Hepatocyte (in vitro differentiated cells): ENCODE results near the gene FNDC7. TPM values are rescaled to one million over a fixed set of nuclear protein-coding genes. Genes with fewer than 3 reads are reported as not detected.
"Not testable (repeated sequence)": the region's sequence is repeated elsewhere in the genome, so short reads cannot be mapped to it uniquely, and the experiment has no call there.

ENCODE experiments used
- DNase-seq: peaks from one replicate; pipeline ENCODE4 v3.0.0-alpha.2; 2016; ENCODE audit warnings: low spot score
- H2AFZ ChIP-seq: fragments of 200-600 bp; sonication (generic); 2 replicates; pipeline ENCODE4 v1.6.0; 2016; ENCODE audit warnings: antibody characterized with exemption, mild to moderate bottlenecking
- H3K27ac ChIP-seq: fragments of 200-600 bp; sonication (generic); 2 replicates; pipeline ENCODE4 v1.5.1; 2016; ENCODE audit warnings: mild to moderate bottlenecking
- H3K27me3 ChIP-seq: fragments of 200-600 bp; sonication (generic); 2 replicates; pipeline ENCODE4 v1.6.1; 2016
- H3K36me3 ChIP-seq: fragments of 200-600 bp; sonication (generic); replicated peaks from 2 replicates; pipeline ENCODE4 v1.5.1; 2016; ENCODE audit warnings: low read depth; ENCODE audit not compliant: insufficient read depth
- H3K4me1 ChIP-seq: fragments of 200-600 bp; sonication (generic); 2 replicates; pipeline ENCODE4 v1.5.1; 2016; ENCODE audit warnings: mild to moderate bottlenecking, moderate library complexity; ENCODE audit not compliant: insufficient read depth
- H3K4me2 ChIP-seq: fragments of 200-600 bp; sonication (generic); 2 replicates; pipeline ENCODE4 v1.6.0; 2016
- H3K4me3 ChIP-seq: fragments of 200-600 bp; sonication (generic); 2 replicates; pipeline ENCODE4 v1.5.1; 2016; ENCODE audit warnings: mild to moderate bottlenecking
- H3K79me2 ChIP-seq: fragments of 200-600 bp; sonication (generic); 2 replicates; pipeline ENCODE4 v1.6.0; 2017; ENCODE audit warnings: mild to moderate bottlenecking
- H3K9me2 ChIP-seq: fragments of 200-600 bp; sonication (generic); replicated peaks from 2 replicates; pipeline ENCODE4 v1.6.0; 2017; ENCODE audit warnings: mild to moderate bottlenecking; ENCODE audit not compliant: insufficient read depth
- H3K9me3 ChIP-seq: fragments of 200-600 bp; sonication (generic); 2 replicates; pipeline ENCODE4 v1.5.1; 2016; ENCODE audit warnings: low read depth, mild to moderate bottlenecking
- H4K20me1 ChIP-seq: fragments of 200-600 bp; sonication (generic); 2 replicates; pipeline ENCODE4 v1.6.0; 2016; ENCODE audit warnings: mild to moderate bottlenecking; ENCODE audit not compliant: insufficient read depth, poor library complexity, severe bottlenecking
- EZH2 ChIP-seq: fragments of 200-600 bp; sonication (generic); IDR thresholded peaks from 2 replicates; pipeline ENCODE4 v1.6.1; 2016; ENCODE audit warnings: antibody characterized with exemption, mild to moderate bottlenecking, borderline replicate concordance
- EZH2phosphoT487 ChIP-seq: fragments of 200-600 bp; sonication (generic); IDR thresholded peaks from one replicate; pipeline ENCODE4 v1.6.1; 2018; ENCODE audit warnings: antibody characterized with exemption, mild to moderate bottlenecking, low read depth, moderate library complexity; ENCODE audit not compliant: unreplicated experiment, severe bottlenecking
- WGBS: methylation state at CpG from one replicate; pipeline ENCODE4 v1.1.6; 2016; ENCODE audit warnings: low lambda C conversion rate; ENCODE audit errors: missing lambda C conversion rate; 5-methylcytosine and 5-hydroxymethylcytosine counted together
- polyA plus RNA-seq: library from polyadenylated mRNA; unstranded; fragments of >200 nt; fragmentation: Nextera tagmentation; extraction: Ambion mirVana; gene quantifications from 2 replicates; pipeline ENCODE4 v1.2.1, GENCODE V29; 2016
- total RNA-seq: library from RNA; depleted of rRNA; stranded (reverse); fragments of >200 nt; gene quantifications from 2 replicates; pipeline ENCODE4 v1.2.3, GENCODE V29; 2014
- TF ChIP-seq, protein P1 (sequence below): fragments of 200-600 bp; sonication (generic); IDR thresholded peaks from 2 replicates; pipeline ENCODE4 v1.5.1; 2016; ENCODE audit warnings: antibody characterized with exemption, mild to moderate bottlenecking; ENCODE audit not compliant: poor library complexity

FNDC7 gene
- total and polyA plus RNA-seq, 2 experiments from 2014 or later, result not detected

- WGBS, result 68% methylated on average over 2 of the region's 2 CpGs
- Histone ChIP-seq H3K4me1 (peaks cover 5% of the 10 kb centered on the region), H3K4me3 (no peak overlapping the region), H3K27me3 (no peaks in the 10 kb centered on the region), H3K79me2 (no peaks in the 10 kb centered on the region), H2AFZ (no peak overlapping the region), H3K27ac (no peak overlapping the region), H3K9me3 (no peaks in the 10 kb centered on the region), H3K9me2 (no peaks in the 10 kb centered on the region), H3K4me2 (no peak overlapping the region), H3K36me3 (no peaks in the 10 kb centered on the region), H4K20me1 (no peaks in the 10 kb centered on the region)
- no peak for TF ChIP-seq EZH2
- TF ChIP-seq, protein P1, sequence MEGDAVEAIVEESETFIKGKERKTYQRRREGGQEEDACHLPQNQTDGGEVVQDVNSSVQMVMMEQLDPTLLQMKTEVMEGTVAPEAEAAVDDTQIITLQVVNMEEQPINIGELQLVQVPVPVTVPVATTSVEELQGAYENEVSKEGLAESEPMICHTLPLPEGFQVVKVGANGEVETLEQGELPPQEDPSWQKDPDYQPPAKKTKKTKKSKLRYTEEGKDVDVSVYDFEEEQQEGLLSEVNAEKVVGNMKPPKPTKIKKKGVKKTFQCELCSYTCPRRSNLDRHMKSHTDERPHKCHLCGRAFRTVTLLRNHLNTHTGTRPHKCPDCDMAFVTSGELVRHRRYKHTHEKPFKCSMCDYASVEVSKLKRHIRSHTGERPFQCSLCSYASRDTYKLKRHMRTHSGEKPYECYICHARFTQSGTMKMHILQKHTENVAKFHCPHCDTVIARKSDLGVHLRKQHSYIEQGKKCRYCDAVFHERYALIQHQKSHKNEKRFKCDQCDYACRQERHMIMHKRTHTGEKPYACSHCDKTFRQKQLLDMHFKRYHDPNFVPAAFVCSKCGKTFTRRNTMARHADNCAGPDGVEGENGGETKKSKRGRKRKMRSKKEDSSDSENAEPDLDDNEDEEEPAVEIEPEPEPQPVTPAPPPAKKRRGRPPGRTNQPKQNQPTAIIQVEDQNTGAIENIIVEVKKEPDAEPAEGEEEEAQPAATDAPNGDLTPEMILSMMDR, result no peak
- TF ChIP-seq EZH2phosphoT487, result no peak
- no peak for DNase-seq
Observed at GRCh38 chr1:108665067-108665466, 47.6 kb upstream of the FNDC7 start.

- H4K20me1 ChIP-seq, result no peaks in the 10 kb centered on the region
- no peak for DNase-seq
- H3K36me3 ChIP-seq, result no peaks in the 10 kb centered on the region
- H3K9me2 ChIP-seq, result no peaks in the 10 kb centered on the region
- H3K27me3 ChIP-seq, result no peaks in the 10 kb centered on the region
- H3K4me3 ChIP-seq, result no peak overlapping the region
- H3K4me1 ChIP-seq, result peaks cover 5% of the 10 kb centered on the region
- WGBS, result 79% methylated on average over 1 of the region's 1 CpG
- H3K27ac ChIP-seq, result no peak overlapping the region
- H2AFZ ChIP-seq, result no peak overlapping the region
- no peak overlapping the region for H3K4me2 ChIP-seq
- no peaks in the 10 kb centered on the region for H3K9me3 ChIP-seq
- no peaks in the 10 kb centered on the region for H3K79me2 ChIP-seq
- no peak for TF ChIP-seq EZH2phosphoT487
- no peak for TF ChIP-seq EZH2
- TF ChIP-seq, protein P1, result no peak
Observed at GRCh38 chr1:108665771-108666170, 46.9 kb upstream of the FNDC7 start.

GRCh38 chr1:108667422-108667821, 45.3 kb upstream of the FNDC7 start:
- H3K79me2 ChIP-seq, H3K9me3 ChIP-seq, H3K27ac ChIP-seq, H3K4me1 ChIP-seq, H3K9me2 ChIP-seq, H3K4me2 ChIP-seq, H3K4me3 ChIP-seq, H2AFZ ChIP-seq, DNase-seq, H4K20me1 ChIP-seq, H3K36me3 ChIP-seq, H3K27me3 ChIP-seq: not testable (repeated sequence)
- 97% methylated on average over 25 of the region's 28 CpGs for WGBS

- no peaks in the 10 kb centered on the region for H3K36me3 ChIP-seq
- no peaks in the 10 kb centered on the region for H3K4me1 ChIP-seq
- no peak for DNase-seq
- no peaks in the 10 kb centered on the region for H3K9me2 ChIP-seq
- no peaks in the 10 kb centered on the region for H3K9me3 ChIP-seq
- H3K27ac ChIP-seq, result no peak overlapping the region
- no peaks in the 10 kb centered on the region for H3K27me3 ChIP-seq
- TF ChIP-seq EZH2phosphoT487 (no peak), EZH2 (no peak)
- TF ChIP-seq, protein P1, result no peak
- H2AFZ ChIP-seq, result no peak overlapping the region
- H3K79me2 ChIP-seq, result no peaks in the 10 kb centered on the region
- H4K20me1 ChIP-seq, result no peaks in the 10 kb centered on the region
- H3K4me3 ChIP-seq, result no peak overlapping the region
- no peak overlapping the region for H3K4me2 ChIP-seq
Observed at GRCh38 chr1:108668777-108669176, 43.9 kb upstream of the FNDC7 start.
